RKO (cell line): Measurements from ENCODE around the gene TNNT2.

ENCODE experiments used
- DNase-seq: peaks from one replicate; pipeline ENCODE4 v3.0.0-alpha.2; 2016; ENCODE audit warnings: low spot score

Gene TNNT2

DNA sequence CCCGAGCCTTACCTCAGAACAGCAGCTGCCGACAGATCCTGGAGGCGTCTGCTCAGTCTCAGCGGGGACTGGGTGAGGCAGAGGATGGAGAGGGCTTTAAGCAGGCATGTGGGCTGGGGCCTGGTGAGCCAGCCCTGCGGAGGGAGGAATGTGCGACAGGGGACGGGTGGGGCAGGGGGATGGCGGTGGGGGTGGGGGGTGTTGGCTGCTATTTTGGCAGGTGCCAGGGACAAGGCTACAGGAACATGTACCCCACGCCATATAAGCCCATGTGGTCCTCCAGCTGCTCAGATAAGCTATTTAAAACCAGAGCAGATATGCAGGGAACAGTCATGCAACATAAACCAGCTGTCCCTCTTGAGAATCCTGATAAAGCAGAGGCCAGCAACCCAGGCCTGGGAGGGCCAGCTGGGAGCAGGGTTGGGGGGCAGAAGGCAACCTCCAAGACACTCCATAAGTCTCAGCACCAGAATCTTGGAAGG, at the start of gene TNNT2:
TSS of gene TNNT2 (minus strand) at position 70 of the 482 bp plus-strand sequence. CDS start 4,426 bp downstream, outside the sequence.
- no peak for DNase-seq

- DNase-seq = no peak
Observed at GRCh38 chr1:201426479-201427310, 49.2 kb upstream of the TNNT2 start.

DNA sequence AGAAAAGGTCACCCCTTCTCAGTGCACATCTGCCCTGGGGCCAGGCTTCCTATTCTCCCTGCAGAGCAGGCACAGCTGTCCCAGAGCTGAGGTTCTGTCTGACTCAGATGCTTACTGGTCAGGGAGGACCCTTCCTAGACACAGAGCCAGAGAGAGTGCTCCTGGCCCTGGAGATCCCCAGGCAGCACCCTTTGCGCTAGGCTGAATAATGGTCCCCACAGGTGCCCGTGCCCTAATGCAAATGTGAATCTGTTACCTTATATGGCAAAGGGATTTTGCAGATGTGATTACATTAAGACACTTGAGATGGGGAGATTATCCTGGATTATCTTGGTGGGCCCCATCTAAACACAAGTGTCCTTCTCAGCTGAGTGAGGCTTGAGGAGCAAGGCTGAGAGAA, 46.7 kb upstream of the TNNT2 start:
- no peak for DNase-seq

- no peak for DNase-seq
Observed at GRCh38 chr1:201423655-201424054, 46.2 kb upstream of the TNNT2 start.

DNA sequence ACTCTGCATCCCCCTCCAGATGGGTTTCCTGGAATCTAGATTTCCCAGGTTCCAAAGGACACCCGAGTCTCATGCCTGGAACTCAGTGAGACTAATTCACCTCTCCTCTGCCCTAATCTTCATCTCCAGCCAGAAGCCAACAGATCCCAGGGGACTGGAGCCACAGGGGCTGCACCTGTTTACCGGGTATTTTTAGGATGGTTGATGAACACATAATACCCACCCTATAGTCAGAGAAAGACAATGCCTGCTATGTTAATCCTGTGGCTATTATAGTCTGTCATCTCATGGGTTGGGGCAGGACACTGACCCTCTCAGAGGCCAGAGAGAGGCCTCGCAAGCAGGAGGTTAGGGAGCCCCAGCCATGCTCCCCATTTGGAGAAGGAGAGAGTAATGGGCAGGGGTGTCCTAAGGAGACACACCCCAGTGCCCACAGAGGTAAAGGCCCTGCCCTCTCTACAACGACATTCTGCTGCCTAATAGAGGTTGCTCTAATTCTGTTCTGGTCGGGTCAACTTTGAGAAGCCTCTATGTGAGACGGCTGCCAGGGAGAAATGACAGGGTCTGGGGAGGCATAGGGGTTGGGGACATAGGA, 45.1 kb upstream of the TNNT2 start:
- no peak for DNase-seq

GRCh38 chr1:201422026-201422425, 44.5 kb upstream of the TNNT2 start:
- DNase-seq = no peak

DNA sequence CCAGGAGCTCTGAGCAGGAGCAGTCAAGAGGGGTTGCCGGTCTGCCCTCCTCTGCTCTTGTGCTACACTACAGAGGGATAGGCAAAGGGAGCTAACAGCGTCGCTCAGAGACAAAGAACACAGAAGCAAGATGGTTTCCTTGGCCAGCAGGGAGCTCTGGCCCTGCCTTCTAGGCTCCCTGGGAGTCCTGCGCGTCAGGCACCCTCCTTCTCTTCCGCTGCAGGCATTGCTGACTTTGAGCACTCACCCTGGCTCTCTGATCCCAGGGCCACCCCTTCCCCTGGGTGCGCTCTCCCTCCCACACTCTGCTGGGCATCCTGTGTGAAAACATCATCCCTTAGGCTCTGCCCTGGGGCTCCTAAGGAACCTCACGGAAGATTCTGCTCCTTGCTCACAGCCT, 43.6 kb upstream of the TNNT2 start:
- no peak for DNase-seq

- DNase-seq = no peak
Observed at GRCh38 chr1:201420608-201421002, 43.1 kb upstream of the TNNT2 start.

DNA sequence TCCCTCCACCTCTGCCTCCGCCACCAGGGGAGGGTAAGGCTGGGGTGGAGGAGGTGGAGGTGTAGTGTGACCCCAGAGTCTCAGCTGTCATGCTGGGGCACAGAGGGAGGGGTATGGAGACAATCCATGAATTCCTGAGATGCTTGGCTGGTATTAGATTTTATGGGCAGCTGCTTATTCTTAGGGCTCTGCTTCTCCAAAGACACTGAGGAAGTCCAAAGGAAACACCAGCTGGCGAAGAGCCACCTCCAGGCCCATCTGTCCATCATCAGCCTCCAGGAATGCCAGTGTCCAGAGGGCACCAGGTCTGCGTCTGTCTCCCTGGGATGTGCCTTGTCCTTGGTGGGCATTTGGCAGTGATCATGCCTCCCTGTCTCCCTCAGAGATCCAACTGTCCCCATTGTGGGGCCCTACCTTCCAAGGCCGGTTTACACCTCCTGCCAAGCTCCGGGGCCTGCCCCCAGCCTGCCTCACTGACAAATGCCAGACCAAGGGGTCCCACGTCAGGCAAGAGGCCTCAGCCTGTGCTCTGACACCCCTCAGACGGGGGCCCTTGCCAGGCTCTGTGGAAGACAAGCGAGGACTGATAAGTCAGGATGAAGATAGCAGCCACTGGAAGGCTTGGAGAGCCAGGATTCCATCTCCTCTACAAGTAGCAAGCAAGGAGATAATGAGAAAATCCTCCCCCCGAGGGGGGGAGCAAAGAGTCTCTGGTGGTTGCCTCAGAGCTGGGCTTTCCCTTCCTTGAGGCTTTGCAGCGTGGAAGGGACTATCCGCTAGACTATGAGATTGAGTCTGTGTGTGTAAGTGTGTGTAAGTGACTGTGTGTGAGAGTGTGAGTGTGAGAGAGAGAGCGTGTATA, 42.5 kb upstream of the TNNT2 start:
- no peak for DNase-seq

- no peak for DNase-seq
Observed at GRCh38 chr1:201419256-201419655, 41.8 kb upstream of the TNNT2 start.

DNA sequence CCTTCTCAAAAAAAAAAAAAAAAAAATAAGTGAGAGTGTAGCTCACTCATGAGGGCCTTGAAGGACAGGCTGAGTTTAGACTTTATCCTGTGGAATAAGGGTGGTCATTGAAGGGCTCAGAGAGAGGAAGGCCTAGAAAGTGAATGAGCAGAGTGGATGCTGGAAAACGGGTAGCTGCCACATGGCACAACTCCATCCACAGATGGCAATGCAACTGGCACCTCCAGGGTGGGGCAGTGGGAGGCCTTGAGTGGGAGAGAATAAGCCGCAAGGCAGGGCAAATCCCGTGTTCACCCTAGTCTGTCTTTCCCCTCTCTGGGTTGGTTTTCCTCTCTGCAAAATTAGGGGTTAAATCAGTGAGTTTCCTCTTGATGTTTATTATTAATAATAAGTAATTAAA, 41.0 kb upstream of the TNNT2 start:
- DNase-seq = no peak

DNA sequence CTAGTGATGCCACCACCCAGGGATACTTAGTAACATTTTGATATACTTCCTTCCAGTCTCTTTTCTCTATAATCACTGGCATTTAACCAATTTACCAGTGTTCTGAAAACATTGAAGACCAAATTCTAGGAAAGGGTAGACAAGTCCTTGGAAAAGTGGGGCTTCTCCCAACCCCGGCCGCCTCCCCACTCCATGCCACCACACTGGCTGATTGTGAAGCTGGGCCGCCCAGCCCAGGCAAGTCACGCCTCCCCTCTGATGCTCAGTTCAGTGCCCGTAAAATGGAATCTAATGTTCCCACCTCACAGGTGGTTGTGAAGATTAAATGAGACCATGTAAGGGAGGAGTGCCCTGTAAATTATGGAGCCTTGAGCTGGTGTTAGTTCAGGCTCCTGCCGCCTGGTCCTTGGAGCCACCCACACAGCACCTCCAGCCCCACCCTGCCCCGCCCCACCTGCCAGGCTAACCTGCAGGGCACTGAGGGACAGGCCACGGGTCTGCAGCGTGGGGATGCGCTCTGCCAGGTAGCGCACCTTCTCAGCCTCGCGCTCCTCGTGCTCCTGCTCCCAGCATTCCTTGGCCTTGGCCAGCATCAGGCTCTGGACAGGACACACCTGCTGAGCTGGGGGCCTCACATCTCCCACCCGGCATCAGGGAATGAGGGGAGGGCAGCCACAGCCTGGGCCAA, 36.7 kb upstream of the TNNT2 start:
- no peak for DNase-seq

DNA sequence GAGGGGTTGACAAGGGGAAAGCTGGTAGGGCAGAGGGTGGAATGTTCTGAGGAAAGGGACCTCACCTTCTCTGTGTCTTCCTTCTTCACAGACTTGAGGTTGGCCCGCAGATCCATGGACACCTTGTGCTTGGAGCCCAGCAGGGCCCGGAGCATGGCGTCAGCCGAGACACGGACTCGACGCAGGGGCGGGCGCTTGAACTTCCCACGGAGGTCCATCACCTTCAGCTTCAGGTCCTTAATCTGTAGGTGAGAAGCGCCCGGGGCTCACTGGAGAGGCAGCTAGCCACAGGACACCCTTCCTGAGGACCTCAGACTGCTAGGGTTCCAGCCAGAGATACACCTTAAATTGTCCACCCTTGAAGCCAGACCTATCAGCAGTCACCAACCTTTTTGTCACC, 33.8 kb upstream of the TNNT2 start:
- no peak for DNase-seq

GRCh38 chr1:201409440-201409839, 32.0 kb upstream of the TNNT2 start:
- DNase-seq = no peak

DNA sequence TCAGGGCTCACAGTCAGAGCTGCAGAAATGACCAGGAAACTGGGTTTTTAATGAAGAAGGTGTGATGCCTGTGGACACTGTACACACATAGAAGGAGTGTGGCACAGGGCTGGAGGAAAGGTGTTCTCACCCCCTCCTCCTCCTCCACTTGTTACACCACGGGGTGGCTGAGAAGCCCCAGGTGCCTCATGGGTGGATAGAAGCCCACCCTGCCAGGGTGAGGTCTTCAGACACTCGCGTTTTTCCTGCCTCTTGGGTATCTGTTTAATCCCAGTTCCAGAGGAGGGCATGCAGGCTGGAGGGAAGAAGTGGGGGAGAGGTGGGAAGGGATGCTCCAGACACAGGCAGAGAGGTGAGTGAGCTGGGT, 31.3 kb upstream of the TNNT2 start:
- no peak for DNase-seq

DNA sequence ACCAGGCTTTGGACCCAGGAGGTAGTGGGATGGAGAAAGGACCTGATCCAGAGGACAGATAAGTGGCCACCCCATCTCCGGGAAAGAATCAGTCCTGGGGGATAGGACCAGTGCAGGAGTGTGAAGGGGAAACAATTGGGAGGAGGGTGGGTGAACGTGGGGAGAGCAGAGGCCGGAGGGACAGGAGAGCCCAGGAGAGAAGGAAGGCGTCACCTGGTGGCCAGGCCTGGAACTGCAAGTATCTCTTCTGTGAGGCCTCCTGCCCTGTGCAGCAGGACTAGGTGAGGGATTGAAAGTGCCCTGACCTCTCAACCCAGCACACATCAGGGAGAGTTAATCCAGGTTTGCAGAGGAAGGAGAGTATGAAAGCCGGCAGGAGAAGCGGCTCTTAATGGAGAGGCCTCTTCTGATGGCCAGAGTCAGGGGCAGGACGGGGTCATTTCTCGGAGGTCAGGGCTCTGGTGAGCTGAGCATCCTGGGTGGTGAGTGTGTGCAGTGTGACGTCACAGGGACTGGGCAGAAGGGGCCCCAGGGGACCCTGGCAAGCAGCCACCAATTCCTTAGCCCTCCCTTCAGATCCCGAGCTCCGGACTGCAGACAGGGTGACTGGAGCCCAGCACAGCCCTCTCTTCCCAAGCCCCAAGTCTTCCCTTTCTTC, 30.8 kb upstream of the TNNT2 start:
- DNase-seq = peak; percentile 56

GRCh38 chr1:201406831-201407406, 29.4 kb upstream of the TNNT2 start:
- DNase-seq = no peak

- DNase-seq = no peak
Observed at GRCh38 chr1:201405484-201405831, 28.0 kb upstream of the TNNT2 start.

- DNase-seq = no peak
Observed at GRCh38 chr1:201404722-201405483, 27.4 kb upstream of the TNNT2 start.

- no peak for DNase-seq
Observed at GRCh38 chr1:201404055-201404454, 26.6 kb upstream of the TNNT2 start.

GRCh38 chr1:201403359-201403758, 25.9 kb upstream of the TNNT2 start:
- no peak for DNase-seq
